GM12878 (cell line): ENCODE results near the gene PCDHGA1. TPM values are rescaled to one million over a fixed set of nuclear protein-coding genes. Genes with fewer than 3 reads are reported as not detected.

Experiments used
- ATF3 ChIP-seq: IDR thresholded peaks from 2 replicates; pipeline ENCODE4 v1.6.1; 2011; ENCODE audit warnings: low read depth, mild to moderate bottlenecking, low read length, moderate library complexity, borderline replicate concordance; ENCODE audit errors: extremely low read depth
- GABPA ChIP-seq: IDR thresholded peaks from 2 replicates; pipeline ENCODE4 v1.6.1; 2014; ENCODE audit warnings: antibody characterized with exemption, low read depth, mild to moderate bottlenecking, inconsistent platforms
- IKZF1 ChIP-seq: fragments of 450-650 bp; conservative IDR thresholded peaks from 2 replicates; pipeline ENCODE4 v1.6.1; 2017; ENCODE audit warnings: antibody characterized with exemption, mild to moderate bottlenecking
- IRF4 ChIP-seq: IDR thresholded peaks from 2 replicates; pipeline ENCODE4 v1.6.1; 2011; ENCODE audit warnings: low read depth, low read length
- NR2C2 ChIP-seq: IDR thresholded peaks from 2 replicates; pipeline ENCODE4 v1.6.1; 2011; ENCODE audit warnings: borderline replicate concordance, low read depth; ENCODE audit not compliant: control insufficient read depth, insufficient read length
- POLR2AphosphoS5 ChIP-seq: IDR thresholded peaks from 2 replicates; pipeline ENCODE4 v1.6.1; 2011; ENCODE audit warnings: mild to moderate bottlenecking, low read length, inconsistent platforms
- SMAD5 ChIP-seq: IDR thresholded peaks from 2 replicates; pipeline ENCODE4 v1.6.1; 2016; ENCODE audit warnings: antibody characterized with exemption, low read depth
- SREBF2 ChIP-seq: IDR thresholded peaks from 2 replicates; pipeline ENCODE4 v1.6.1; 2012; ENCODE audit warnings: mild to moderate bottlenecking, low read length
- TARDBP ChIP-seq: IDR thresholded peaks from 2 replicates; pipeline ENCODE4 v1.6.1; 2016; ENCODE audit warnings: borderline replicate concordance
- TCF12 ChIP-seq: IDR thresholded peaks from 2 replicates; pipeline ENCODE4 v1.6.1; 2011; ENCODE audit warnings: low read depth, mild to moderate bottlenecking, low read length
- ZBTB33 ChIP-seq: fragments of 450-650 bp; IDR thresholded peaks from 2 replicates; pipeline ENCODE4 v1.6.1; 2017; ENCODE audit warnings: mild to moderate bottlenecking
- ZNF622 ChIP-seq: fragments of 450-650 bp; IDR thresholded peaks from 2 replicates; pipeline ENCODE4 v1.6.1; 2017; ENCODE audit warnings: mild to moderate bottlenecking, inconsistent platforms
- ZSCAN29 ChIP-seq: fragments of 450-650 bp; IDR thresholded peaks from 2 replicates; pipeline ENCODE4 v1.6.1; 2017; ENCODE audit warnings: mild to moderate bottlenecking, moderate library complexity
- polyA plus RNA-seq, 11 experiments: library from polyadenylated mRNA; depleted of rRNA in 4 of 11; unstranded in 6 of 11; stranded (reverse) in 5 of 11; fragments of >200 nt; fragmentation: Nextera tagmentation in 4 of 11; fragmentation: Illumina TruSeq in 1 of 11; extraction: Ambion mirVana in 4 of 11; extraction: Trizol in 1 of 11; gene quantifications; 1 replicate in 1 of 11; 2 replicates in 10 of 11; pipeline versions ENCODE4 v1.2.1 to v1.2.3, GENCODE V29; 2011 to 2016; ENCODE audit warnings: inconsistent platforms in 2 of 11, missing spikeins in 2 of 11, low read depth in 1 of 11
- total RNA-seq, 4 experiments: library from RNA; depleted of rRNA in 3 of 4; stranded (reverse); fragments of >200 nt in 3 of 4; fragmentation: Illumina TruSeq in 1 of 4; extraction: Trizol in 1 of 4; gene quantifications; 2 replicates each; pipeline versions ENCODE4 v1.2.1 to v1.2.3, GENCODE V29; 2013 to 2021
- TF ChIP-seq, protein P1 (sequence below): fragments of 450-650 bp; IDR thresholded peaks from 2 replicates; pipeline ENCODE4 v1.6.1; 2017; ENCODE audit warnings: borderline replicate concordance

Gene PCDHGA1
- total and polyA plus RNA-seq, 10 of the 15 experiments (the other 5 are each of a cell fraction or from before 2014, with no cell fraction given) = 0.02 to 0.51 (median 0.19) TPM; not detected in 3

- TF ChIP-seq ZBTB33 = no peak
- no peak for TF ChIP-seq ZSCAN29
- TF ChIP-seq IKZF1 = no peak
- TF ChIP-seq SMAD5 = no peak
- TF ChIP-seq POLR2AphosphoS5 = no peak
- TF ChIP-seq ZNF622 = no peak
- TF ChIP-seq ATF3 = no peak
- no peak for TF ChIP-seq TCF12
- no peak for TF ChIP-seq IRF4
- TF ChIP-seq GABPA = no peak
- TF ChIP-seq, protein P1, sequence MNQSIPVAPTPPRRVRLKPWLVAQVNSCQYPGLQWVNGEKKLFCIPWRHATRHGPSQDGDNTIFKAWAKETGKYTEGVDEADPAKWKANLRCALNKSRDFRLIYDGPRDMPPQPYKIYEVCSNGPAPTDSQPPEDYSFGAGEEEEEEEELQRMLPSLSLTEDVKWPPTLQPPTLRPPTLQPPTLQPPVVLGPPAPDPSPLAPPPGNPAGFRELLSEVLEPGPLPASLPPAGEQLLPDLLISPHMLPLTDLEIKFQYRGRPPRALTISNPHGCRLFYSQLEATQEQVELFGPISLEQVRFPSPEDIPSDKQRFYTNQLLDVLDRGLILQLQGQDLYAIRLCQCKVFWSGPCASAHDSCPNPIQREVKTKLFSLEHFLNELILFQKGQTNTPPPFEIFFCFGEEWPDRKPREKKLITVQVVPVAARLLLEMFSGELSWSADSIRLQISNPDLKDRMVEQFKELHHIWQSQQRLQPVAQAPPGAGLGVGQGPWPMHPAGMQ = no peak
- TF ChIP-seq NR2C2 = no peak
- no peak for TF ChIP-seq SREBF2
- no peak for TF ChIP-seq TARDBP
Observed at GRCh38 chr5:141399555-141400258, 69.4 kb downstream of the PCDHGA1 start (continued).
